ENCODE data around the gene UMODL1.

The UMODL1 gene

GRCh38 chr21:42124081-42124480 is 53.0 kb downstream of the UMODL1 start:
- Mint-ChIP-seq H3K9me3 (no peaks in the 10 kb centered on the region), H3K27me3 (peaks cover 44% of the 10 kb centered on the region), H3K4me3 (no peak overlapping the region), H3K36me3 (ENCODE audit: low read depth) (no peaks in the 10 kb centered on the region), H3K27ac (no peak overlapping the region), H3K4me1 (ENCODE audit: low read depth) (peaks cover 10% of the 10 kb centered on the region)

- Mint-ChIP-seq H3K4me1 (ENCODE audit: low read depth) (peaks cover 6% of the 10 kb centered on the region), H3K27ac (no peak overlapping the region), H3K4me3 (no peak overlapping the region), H3K27me3 (peaks cover 35% of the 10 kb centered on the region), H3K36me3 (ENCODE audit: low read depth) (no peaks in the 10 kb centered on the region), H3K9me3 (no peaks in the 10 kb centered on the region)
Measured at GRCh38 chr21:42124826-42125570, 53.9 kb downstream of the UMODL1 start.

- Mint-ChIP-seq H3K27me3 (peaks cover 26% of the 10 kb centered on the region), H3K4me1 (ENCODE audit: low read depth) (peaks cover 3% of the 10 kb centered on the region), H3K36me3 (ENCODE audit: low read depth) (no peaks in the 10 kb centered on the region), H3K27ac (no peak overlapping the region), H3K9me3 (no peaks in the 10 kb centered on the region), H3K4me3 (no peak overlapping the region)
Measured at GRCh38 chr21:42125571-42126544, 54.7 kb downstream of the UMODL1 start.

- Mint-ChIP-seq H3K27me3 (peaks cover 17% of the 10 kb centered on the region), H3K9me3 (no peaks in the 10 kb centered on the region), H3K27ac (no peak overlapping the region), H3K4me3 (no peak overlapping the region), H3K36me3 (ENCODE audit: low read depth) (no peaks in the 10 kb centered on the region), H3K4me1 (ENCODE audit: low read depth) (no peaks in the 10 kb centered on the region)
Measured at GRCh38 chr21:42127164-42128150, 56.3 kb downstream of the UMODL1 start.

- Mint-ChIP-seq H3K36me3 (ENCODE audit: low read depth) (no peaks in the 10 kb centered on the region), H3K27me3 (peaks cover 8% of the 10 kb centered on the region), H3K4me3 (no peak overlapping the region), H3K27ac (no peak overlapping the region), H3K4me1 (ENCODE audit: low read depth) (no peaks in the 10 kb centered on the region), H3K9me3 (no peaks in the 10 kb centered on the region)
Measured at GRCh38 chr21:42129300-42130266, 58.5 kb downstream of the UMODL1 start.

GRCh38 chr21:42130441-42130840 is 59.3 kb downstream of the UMODL1 start:
- no peak overlapping the region for H3K4me3 Mint-ChIP-seq
- H3K9me3 Mint-ChIP-seq, result no peaks in the 10 kb centered on the region
- no peak overlapping the region for H3K27ac Mint-ChIP-seq
- H3K27me3 Mint-ChIP-seq, result peaks cover 8% of the 10 kb centered on the region
- H3K4me1 Mint-ChIP-seq (ENCODE audit: low read depth), result no peaks in the 10 kb centered on the region
- H3K36me3 Mint-ChIP-seq (ENCODE audit: low read depth), result no peaks in the 10 kb centered on the region

- H3K4me3 Mint-ChIP-seq, result no peak overlapping the region
- H3K36me3 Mint-ChIP-seq (ENCODE audit: low read depth), result no peaks in the 10 kb centered on the region
- no peaks in the 10 kb centered on the region for H3K27me3 Mint-ChIP-seq
Measured at GRCh38 chr21:42132183-42132582, 61.1 kb downstream of the UMODL1 start.

GRCh38 chr21:42133131-42133530 is 62.0 kb downstream of the UMODL1 start:
- Mint-ChIP-seq H3K27ac (no peak overlapping the region), H3K4me3 (no peak overlapping the region), H3K4me1 (ENCODE audit: low read depth) (peaks cover 9% of the 10 kb centered on the region), H3K36me3 (ENCODE audit: low read depth) (no peaks in the 10 kb centered on the region), H3K9me3 (no peaks in the 10 kb centered on the region), H3K27me3 (no peaks in the 10 kb centered on the region)

More at GRCh38 chr21:42132183-42132582, 61.1 kb downstream of the UMODL1 start:
- Mint-ChIP-seq H3K9me3 (no peaks in the 10 kb centered on the region), H3K4me1 (ENCODE audit: low read depth) (peaks cover under 1% of the 10 kb centered on the region), H3K27ac (no peak overlapping the region)

- H3K4me1 Mint-ChIP-seq (ENCODE audit: low read depth), result peaks cover 11% of the 10 kb centered on the region
- no peaks in the 10 kb centered on the region for H3K36me3 Mint-ChIP-seq (ENCODE audit: low read depth)
- H3K27ac Mint-ChIP-seq, result no peak overlapping the region
- no peaks in the 10 kb centered on the region for H3K27me3 Mint-ChIP-seq
- H3K9me3 Mint-ChIP-seq, result no peaks in the 10 kb centered on the region
- H3K4me3 Mint-ChIP-seq, result no peak overlapping the region
Measured at GRCh38 chr21:42135386-42136052, 64.4 kb downstream of the UMODL1 start.

GRCh38 chr21:42137191-42137904 is 66.2 kb downstream of the UMODL1 start:
- Mint-ChIP-seq H3K4me3 (no peak overlapping the region), H3K4me1 (ENCODE audit: low read depth) (peaks cover 12% of the 10 kb centered on the region), H3K9me3 (no peaks in the 10 kb centered on the region), H3K27me3 (no peaks in the 10 kb centered on the region), H3K27ac (no peak overlapping the region), H3K36me3 (ENCODE audit: low read depth) (no peaks in the 10 kb centered on the region)

- Mint-ChIP-seq H3K27ac (no peak overlapping the region), H3K27me3 (no peaks in the 10 kb centered on the region), H3K4me1 (ENCODE audit: low read depth) (peaks cover 17% of the 10 kb centered on the region), H3K4me3 (no peak overlapping the region), H3K36me3 (ENCODE audit: low read depth) (no peaks in the 10 kb centered on the region), H3K9me3 (no peaks in the 10 kb centered on the region)
Measured at GRCh38 chr21:42140196-42140934, 69.2 kb downstream of the UMODL1 start.

GRCh38 chr21:42141643-42142042 is 70.5 kb downstream of the UMODL1 start:
- H3K4me1 Mint-ChIP-seq (ENCODE audit: low read depth), result peaks cover 20% of the 10 kb centered on the region
- H3K27me3 Mint-ChIP-seq, result no peaks in the 10 kb centered on the region
- no peak overlapping the region for H3K27ac Mint-ChIP-seq
- H3K36me3 Mint-ChIP-seq (ENCODE audit: low read depth), result no peaks in the 10 kb centered on the region
- no peak overlapping the region for H3K4me3 Mint-ChIP-seq
- no peaks in the 10 kb centered on the region for H3K9me3 Mint-ChIP-seq

Data from stimulated activated naive CD8-positive, alpha-beta T cell treated with anti-CD3 and anti-CD28 coated beads, Interleukin-15, Interleukin-2, amounts not matched to agents 100 ng/mL and 50 ng/mL, for 24 hours (primary cell).